Trophoblast cell (in vitro differentiated cells and primary cell): ENCODE data around the gene SFTA2.
"Not testable (repeated sequence)": the region's sequence is repeated elsewhere in the genome, so short reads cannot be mapped to it uniquely, and the experiment has no call there.

ENCODE experiments used
- DNase-seq, 2 donors: peaks; one replicate each; pipeline ENCODE4 v3.0.0-alpha.2; 2016
- H2AFZ ChIP-seq: 2 replicates; pipeline ENCODE4 v1.6.1; 2013; ENCODE audit warnings: low read length, moderate library complexity, mild to moderate bottlenecking; ENCODE audit not compliant: insufficient read depth, poor library complexity
- H2AK5ac ChIP-seq: 2 replicates; pipeline ENCODE4 v1.6.1; 2013; ENCODE audit warnings: mild to moderate bottlenecking, low read length
- H2BK120ac ChIP-seq: 2 replicates; pipeline ENCODE4 v1.6.1; 2013; ENCODE audit warnings: low read length, mild to moderate bottlenecking, moderate library complexity; ENCODE audit not compliant: insufficient read depth, poor library complexity
- H2BK12ac ChIP-seq: 2 replicates; pipeline ENCODE4 v1.6.1; 2013; ENCODE audit warnings: mild to moderate bottlenecking, low read length, moderate library complexity
- H2BK5ac ChIP-seq: 2 replicates; pipeline ENCODE4 v1.6.1; 2013; ENCODE audit warnings: low read length, low read depth, moderate library complexity, mild to moderate bottlenecking; ENCODE audit not compliant: poor library complexity
- H3K14ac ChIP-seq: 2 replicates; pipeline ENCODE4 v1.6.1; 2013; ENCODE audit warnings: mild to moderate bottlenecking, low read length
- H3K18ac ChIP-seq: 2 replicates; pipeline ENCODE4 v1.6.1; 2013; ENCODE audit warnings: mild to moderate bottlenecking, low read length
- H3K23ac ChIP-seq: 2 replicates; pipeline ENCODE4 v1.6.1; 2013; ENCODE audit warnings: low read length
- H3K27ac ChIP-seq: 2 replicates; pipeline ENCODE4 v1.5.1; 2013; ENCODE audit warnings: low read depth, mild to moderate bottlenecking, inconsistent platforms, low read length, moderate library complexity
- H3K27me3 ChIP-seq: 2 replicates; pipeline ENCODE4 v1.6.1; 2013; ENCODE audit warnings: inconsistent platforms, mild to moderate bottlenecking, low read length, moderate library complexity; ENCODE audit not compliant: insufficient read depth
- H3K36me3 ChIP-seq, 2 experiments: 1 replicate in 1 of 2; 2 replicates in 1 of 2; pipeline ENCODE4 v1.6.1; 2013; ENCODE audit warnings: low read length in 2 of 2, mild to moderate bottlenecking in 2 of 2, moderate library complexity in 1 of 2; ENCODE audit not compliant: insufficient read depth in 2 of 2, control insufficient read depth in 1 of 2
- H3K4ac ChIP-seq: 2 replicates; pipeline ENCODE4 v1.6.1; 2013; ENCODE audit warnings: low read depth, mild to moderate bottlenecking, low read length, moderate library complexity
- H3K4me1 ChIP-seq, 2 experiments: 1 replicate in 1 of 2; 2 replicates in 1 of 2; pipeline ENCODE4 v1.6.1; 2013; ENCODE audit warnings: low read length in 2 of 2, mild to moderate bottlenecking in 2 of 2, moderate library complexity in 1 of 2; ENCODE audit not compliant: insufficient read depth in 2 of 2, control insufficient read depth in 1 of 2
- H3K4me2 ChIP-seq: 2 replicates; pipeline ENCODE4 v1.6.1; 2013; ENCODE audit warnings: inconsistent platforms, mild to moderate bottlenecking, low read length, moderate library complexity
- H3K4me3 ChIP-seq: 2 replicates; pipeline ENCODE4 v1.5.1; 2013; ENCODE audit warnings: mild to moderate bottlenecking, low read depth, low read length, inconsistent platforms
- H3K79me1 ChIP-seq: one replicate; pipeline ENCODE4 v1.6.1; 2013; ENCODE audit warnings: low read length
- H3K79me2 ChIP-seq: 2 replicates; pipeline ENCODE4 v1.6.1; 2013; ENCODE audit warnings: low read length, mild to moderate bottlenecking; ENCODE audit not compliant: control insufficient read depth, insufficient read depth, poor library complexity
- H3K9ac ChIP-seq: 2 replicates; pipeline ENCODE4 v1.6.1; 2013; ENCODE audit warnings: mild to moderate bottlenecking, low read length
- H3K9me3 ChIP-seq: 2 replicates; pipeline ENCODE4 v1.6.1; 2013; ENCODE audit warnings: low read depth, mild to moderate bottlenecking, control low read depth, inconsistent platforms, low read length; ENCODE audit not compliant: insufficient read depth
- H4K12ac ChIP-seq: 2 replicates; pipeline ENCODE4 v1.6.1; 2013; ENCODE audit warnings: low read depth, mild to moderate bottlenecking, low read length, moderate library complexity
- H4K8ac ChIP-seq: 2 replicates; pipeline ENCODE4 v1.6.1; 2013; ENCODE audit warnings: low read depth, mild to moderate bottlenecking, low read length, moderate library complexity
- H4K91ac ChIP-seq: one replicate; pipeline ENCODE4 v1.6.1; 2013; ENCODE audit warnings: low read depth, mild to moderate bottlenecking, low read length, moderate library complexity
- WGBS: extraction: QIAGEN DNeasy Blood & Tissue Kit; methylation state at CpG from one replicate; pipeline ENCODE4 v1.1.7; 2013; ENCODE audit warnings: missing lambda C conversion rate; ENCODE audit not compliant: insufficient read length, insufficient coverage; ENCODE audit errors: extremely low coverage; 5-methylcytosine and 5-hydroxymethylcytosine counted together

SFTA2 gene

GRCh38 chr6:30908700-30909099 is 23.3 kb downstream of the SFTA2 start:
- no peaks in the 10 kb centered on the region for H3K27me3 ChIP-seq
- no peak overlapping the region for H3K4ac ChIP-seq
- H3K27ac ChIP-seq, result no peak overlapping the region
- peak overlapping the region; percentile 70 for H3K4me2 ChIP-seq
- no peak overlapping the region for H2BK12ac ChIP-seq
- H3K9ac ChIP-seq, result peak overlapping the region; percentile 80
- H2BK120ac ChIP-seq, result no peak overlapping the region
- H2AK5ac ChIP-seq, result no peak overlapping the region
- no peaks in the 10 kb centered on the region for H3K9me3 ChIP-seq
- peak overlapping the region; percentile 78 for H3K4me3 ChIP-seq
- no peak overlapping the region for H2BK5ac ChIP-seq
- H3K18ac ChIP-seq, result no peak overlapping the region
- peaks cover 23 to 24% of the 10 kb centered on the region in 2 experiments for H3K36me3 ChIP-seq
- no peak overlapping the region for H4K91ac ChIP-seq
- peaks cover 7% of the 10 kb centered on the region in 2 experiments for H3K4me1 ChIP-seq
- no peak overlapping the region for H3K14ac ChIP-seq
- peaks cover 4% of the 10 kb centered on the region for H3K79me1 ChIP-seq
- H3K79me2 ChIP-seq, result peaks cover 5% of the 10 kb centered on the region
- no peak overlapping the region for H4K12ac ChIP-seq
- peak overlapping the region; percentile 64 for H4K8ac ChIP-seq
- no CpG with 5 or more reads among the region's 2 CpGs for WGBS
- H2AFZ ChIP-seq, result no peak overlapping the region
- DNase-seq, result no peak
- no peak overlapping the region for H3K23ac ChIP-seq

DNA sequence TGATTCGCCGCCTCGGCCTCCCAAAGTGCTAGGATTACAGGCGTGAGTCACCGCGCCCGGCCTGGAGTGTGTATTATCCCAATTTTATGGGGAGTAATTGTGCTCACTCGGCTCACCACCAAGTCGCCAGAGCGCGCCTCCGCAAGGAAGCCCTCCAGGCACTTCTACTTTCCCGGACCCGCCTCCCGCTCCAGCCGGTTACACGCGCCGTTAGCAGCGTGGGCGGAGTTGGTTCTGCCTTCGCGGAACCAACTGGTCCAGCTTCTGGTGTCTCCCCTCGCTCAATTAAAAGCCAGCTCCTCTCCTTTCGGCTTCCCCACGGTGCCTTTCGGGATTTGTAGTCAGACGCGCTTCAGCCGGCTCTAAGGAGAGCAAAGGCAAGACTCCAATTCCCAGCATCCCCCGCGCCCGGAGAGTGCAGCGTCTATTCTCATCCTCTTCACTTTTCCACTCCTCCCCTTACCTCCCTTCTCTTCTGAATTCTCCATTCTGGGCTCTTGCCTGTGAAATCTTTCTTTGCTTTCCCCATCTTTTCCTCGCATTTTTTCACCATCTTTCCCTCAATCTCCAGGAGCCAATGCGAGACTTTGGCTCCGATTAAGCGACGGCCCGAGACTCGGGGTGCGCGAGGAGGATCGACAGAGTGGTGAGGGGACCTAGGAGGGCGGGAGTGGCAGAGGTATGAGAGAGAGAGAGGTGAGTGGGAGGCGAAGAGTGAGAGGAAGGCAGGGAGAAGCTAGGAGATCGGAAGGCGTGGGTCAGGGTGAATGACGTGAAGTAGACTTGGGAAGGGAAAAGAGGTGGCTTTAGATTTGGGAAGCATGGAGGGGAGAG is 24.0 kb downstream of the SFTA2 start, which contains the start of gene GTF2H4:
Gene GTF2H4 (plus strand): TSS at position 450 of the 834 bp plus-strand sequence.
- Histone ChIP-seq H4K12ac (peak within 1 kb of the TSS; percentile 57), H2BK5ac (peak within 1 kb of the TSS; percentile 23), H2BK120ac (no peak within 1 kb of the TSS), H3K27me3 (no peaks in the 10 kb centered on the region), H2BK12ac (no peak within 1 kb of the TSS), H3K18ac (peak within 1 kb of the TSS; percentile 48), H2AFZ (peak within 1 kb of the TSS; percentile 41), H3K4me3 (peak within 1 kb of the TSS; percentile 78), H3K27ac (no peak within 1 kb of the TSS), H3K9ac (peak within 1 kb of the TSS; percentile 80), H3K23ac (no peak within 1 kb of the TSS), H3K4me2 (peak within 1 kb of the TSS; percentile 70), H3K79me2 (peaks cover 4% of the 10 kb centered on the region), H3K36me3 (peaks cover 23 to 24% of the 10 kb centered on the region in 2 experiments), H3K4ac (peak within 1 kb of the TSS; percentile 35), H3K79me1 (peaks cover 2% of the 10 kb centered on the region), H3K9me3 (no peaks in the 10 kb centered on the region), H4K8ac (peak within 1 kb of the TSS; percentile 73), H3K14ac (peak within 1 kb of the TSS; percentile 56), H4K91ac (peak within 1 kb of the TSS; percentile 49), H2AK5ac (peak within 1 kb of the TSS; percentile 49), H3K4me1 (peaks cover 4% of the 10 kb centered on the region in 2 experiments)
- peak; percentile 99 to 100 for DNase-seq
- no CpG with 5 or more reads among the region's 49 CpGs for WGBS

GRCh38 chr6:30907290-30907757 is 24.6 kb downstream of the SFTA2 start:
- H2AK5ac ChIP-seq, DNase-seq, H3K23ac ChIP-seq, H3K27me3 ChIP-seq, H3K9ac ChIP-seq, H2BK12ac ChIP-seq, H3K9me3 ChIP-seq, H3K4me1 ChIP-seq, H3K4me3 ChIP-seq, H2BK5ac ChIP-seq, H3K79me1 ChIP-seq, H4K91ac ChIP-seq, H3K14ac ChIP-seq, H2BK120ac ChIP-seq, H3K4ac ChIP-seq, H3K79me2 ChIP-seq, H3K27ac ChIP-seq, H3K18ac ChIP-seq: not testable (repeated sequence)
- Histone ChIP-seq H3K36me3 (peaks cover 22 to 24% of the 10 kb centered on the region in 2 experiments), H4K8ac (peak overlapping the region; percentile 73), H2AFZ (peak overlapping the region; percentile 41), H3K4me2 (peak overlapping the region; percentile 59), H4K12ac (peak overlapping the region; percentile 13)
- no CpG with 5 or more reads among the region's 16 CpGs for WGBS

- Histone ChIP-seq H3K27me3 (no peaks in the 10 kb centered on the region), H2BK120ac (no peak overlapping the region), H3K79me2 (peaks cover 2% of the 10 kb centered on the region), H4K12ac (no peak overlapping the region), H3K79me1 (peaks cover 2% of the 10 kb centered on the region), H3K14ac (no peak overlapping the region), H3K36me3 (peaks cover 15 to 19% of the 10 kb centered on the region in 2 experiments), H3K18ac (no peak overlapping the region), H3K4me2 (no peak overlapping the region), H2BK12ac (no peak overlapping the region), H4K8ac (no peak overlapping the region), H3K27ac (no peak overlapping the region), H3K9me3 (no peaks in the 10 kb centered on the region), H3K4me3 (no peak overlapping the region), H3K9ac (no peak overlapping the region), H2BK5ac (no peak overlapping the region), H3K23ac (no peak overlapping the region), H2AK5ac (no peak overlapping the region), H3K4me1 (no peaks in the 10 kb centered on the region), H2AFZ (no peak overlapping the region), H4K91ac (no peak overlapping the region), H3K4ac (no peak overlapping the region)
- no CpG with 5 or more reads among the region's 4 CpGs for WGBS
- no peak for DNase-seq
Observed at GRCh38 chr6:30903236-30903635, 28.7 kb downstream of the SFTA2 start.
